Stimulated activated CD4-positive, alpha-beta T cell treated with anti-CD3 and anti-CD28 coated beads, Interleukin-2, amount 100 ng/mL, for 48 hours (primary cell): ENCODE data around the gene GABRG3.

ENCODE experiments used
- DNase-seq, 2 donors: peaks; one replicate each; pipeline ENCODE4 v3.0.0-alpha.2; 2020

GABRG3 gene

GRCh38 chr15:27066446-27066845, 95.5 kb downstream of the GABRG3 start:
- DNase-seq = no peak

GRCh38 chr15:27067175-27067574, 96.2 kb downstream of the GABRG3 start:
- no peak for DNase-seq

- no peak for DNase-seq
These were observed 99.9 kb downstream of the GABRG3 start for GRCh38 chr15:27070841-27071240.

GRCh38 chr15:27074179-27074578, 103.2 kb downstream of the GABRG3 start:
- DNase-seq = no peak

- no peak for DNase-seq
These were observed 106.8 kb downstream of the GABRG3 start for GRCh38 chr15:27077790-27078189.

GRCh38 chr15:27081676-27082418, 110.9 kb downstream of the GABRG3 start:
- no peak for DNase-seq

GRCh38 chr15:27082526-27082925, 111.5 kb downstream of the GABRG3 start:
- no peak for DNase-seq

- DNase-seq = no peak
These were observed 113.9 kb downstream of the GABRG3 start for GRCh38 chr15:27084844-27085243.

GRCh38 chr15:27086149-27086548, 115.2 kb downstream of the GABRG3 start:
- DNase-seq = no peak

- DNase-seq = no peak
These were observed 115.8 kb downstream of the GABRG3 start for GRCh38 chr15:27086805-27087204.

GRCh38 chr15:27087651-27088583, 116.9 kb downstream of the GABRG3 start:
- DNase-seq = no peak

- DNase-seq = no peak
These were observed 117.7 kb downstream of the GABRG3 start for GRCh38 chr15:27088584-27089232.

GRCh38 chr15:27089233-27089586, 118.2 kb downstream of the GABRG3 start:
- DNase-seq = no peak

- DNase-seq = no peak
These were observed 118.7 kb downstream of the GABRG3 start for GRCh38 chr15:27089676-27090075.

GRCh38 chr15:27091270-27091940, 120.4 kb downstream of the GABRG3 start:
- DNase-seq = no peak

GRCh38 chr15:27092390-27092789, 121.4 kb downstream of the GABRG3 start:
- no peak for DNase-seq

GRCh38 chr15:27094235-27094634, 123.3 kb downstream of the GABRG3 start:
- DNase-seq = no peak

- no peak for DNase-seq
These were observed 125.1 kb downstream of the GABRG3 start for GRCh38 chr15:27095886-27096624.

- no peak for DNase-seq
These were observed 126.5 kb downstream of the GABRG3 start for GRCh38 chr15:27097506-27097905.

GRCh38 chr15:27101982-27102381, 131.0 kb downstream of the GABRG3 start:
- no peak for DNase-seq

GRCh38 chr15:27111323-27111722, 140.3 kb downstream of the GABRG3 start:
- no peak for DNase-seq

- no peak for DNase-seq
These were observed 143.5 kb downstream of the GABRG3 start for GRCh38 chr15:27114473-27114872.
